ENCODE data around the gene ADSS2.

- TF ChIP-seq POLR2AphosphoS5 (IDR thresholded peaks at IDR 0.05; ENCODE audit: insufficient read depth, low read depth, low read length) (no peak), CTCF (IDR thresholded peaks at IDR 0.05; ENCODE audit: extremely low read depth in 1 of 2, insufficient read depth in 1 of 2, low read depth in 1 of 2, low read length in 2 of 2) (no peak), POLR2A (IDR thresholded peaks at IDR 0.05; ENCODE audit: low read depth, low read length) (no peak), EZH2 (IDR thresholded peaks at IDR 0.05; ENCODE audit: borderline replicate concordance, low read depth, low read length, severe bottlenecking) (no peak), MYC (IDR thresholded peaks at IDR 0.05; ENCODE audit: low read depth, low read length) (no peak)
- TF ChIP-seq, protein P1, sequence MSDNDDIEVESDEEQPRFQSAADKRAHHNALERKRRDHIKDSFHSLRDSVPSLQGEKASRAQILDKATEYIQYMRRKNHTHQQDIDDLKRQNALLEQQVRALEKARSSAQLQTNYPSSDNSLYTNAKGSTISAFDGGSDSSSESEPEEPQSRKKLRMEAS (IDR thresholded peaks at IDR 0.05; ENCODE audit: insufficient read depth, insufficient read length): no peak
Observed at GRCh38 chr1:244361764-244362473, 89.8 kb downstream of the ADSS2 start.
